ENCODE data around the gene RFESD. TPM values are rescaled to one million over a fixed set of nuclear protein-coding genes. Genes with fewer than 3 reads are reported as not detected.

Gene RFESD
- total RNA-seq, 1 donor from 2014 or later = 4.4 TPM

DNA sequence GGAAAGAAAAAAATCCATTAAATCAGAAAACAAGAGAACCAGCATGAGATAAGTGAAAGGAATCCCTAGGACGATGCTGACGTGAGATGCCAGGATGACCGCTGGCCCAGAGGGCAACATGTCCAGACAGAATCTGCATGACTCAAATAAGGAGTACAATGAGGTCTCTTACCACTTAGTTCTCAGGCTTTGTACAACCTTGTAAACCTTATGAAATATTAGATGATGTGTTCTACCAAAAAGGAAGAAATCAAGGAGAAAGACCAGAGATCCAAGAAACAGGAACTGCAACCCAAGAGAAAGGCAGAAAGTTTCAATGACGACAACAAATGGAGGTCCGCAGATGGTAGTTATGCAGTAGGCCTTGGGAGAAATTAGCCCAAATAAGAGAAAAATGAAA, 29.5 kb upstream of the RFESD start:
- H3K27ac ChIP-seq = no peak overlapping the region
- no peaks in the 10 kb centered on the region for H4K20me1 ChIP-seq (ENCODE audit: low read depth)
- H3K9ac ChIP-seq = no peak overlapping the region
- H3K79me2 ChIP-seq (ENCODE audit: low read depth) = no peaks in the 10 kb centered on the region
- no peaks in the 10 kb centered on the region for H3K36me3 ChIP-seq
- peaks cover 3% of the 10 kb centered on the region for H3K9me3 ChIP-seq (ENCODE audit: low read depth)
- peaks cover 2% of the 10 kb centered on the region for H3K36me3 Mint-ChIP-seq
- no peak for DNase-seq (ENCODE audit: low spot score)
- TF ChIP-seq, protein P1, sequence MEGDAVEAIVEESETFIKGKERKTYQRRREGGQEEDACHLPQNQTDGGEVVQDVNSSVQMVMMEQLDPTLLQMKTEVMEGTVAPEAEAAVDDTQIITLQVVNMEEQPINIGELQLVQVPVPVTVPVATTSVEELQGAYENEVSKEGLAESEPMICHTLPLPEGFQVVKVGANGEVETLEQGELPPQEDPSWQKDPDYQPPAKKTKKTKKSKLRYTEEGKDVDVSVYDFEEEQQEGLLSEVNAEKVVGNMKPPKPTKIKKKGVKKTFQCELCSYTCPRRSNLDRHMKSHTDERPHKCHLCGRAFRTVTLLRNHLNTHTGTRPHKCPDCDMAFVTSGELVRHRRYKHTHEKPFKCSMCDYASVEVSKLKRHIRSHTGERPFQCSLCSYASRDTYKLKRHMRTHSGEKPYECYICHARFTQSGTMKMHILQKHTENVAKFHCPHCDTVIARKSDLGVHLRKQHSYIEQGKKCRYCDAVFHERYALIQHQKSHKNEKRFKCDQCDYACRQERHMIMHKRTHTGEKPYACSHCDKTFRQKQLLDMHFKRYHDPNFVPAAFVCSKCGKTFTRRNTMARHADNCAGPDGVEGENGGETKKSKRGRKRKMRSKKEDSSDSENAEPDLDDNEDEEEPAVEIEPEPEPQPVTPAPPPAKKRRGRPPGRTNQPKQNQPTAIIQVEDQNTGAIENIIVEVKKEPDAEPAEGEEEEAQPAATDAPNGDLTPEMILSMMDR (IDR thresholded peaks at IDR 0.05) = no peak
- TF ChIP-seq EZH2 (IDR thresholded peaks at IDR 0.05) (no peak), EZH2phosphoT487 (IDR thresholded peaks at IDR 0.05) (no peak)
- peaks cover 13% of the 10 kb centered on the region for H3K4me1 ChIP-seq
- no peak overlapping the region for H3K4me3 Mint-ChIP-seq
- H3K4me3 ChIP-seq = no peak overlapping the region
- H3K27me3 ChIP-seq = peaks cover 50% of the 10 kb centered on the region
- no peak overlapping the region for H3K27ac Mint-ChIP-seq
- peaks cover 30% of the 10 kb centered on the region for H3K27me3 Mint-ChIP-seq (ENCODE audit: insufficient read depth, low read depth)
- peaks cover 9% of the 10 kb centered on the region for H3K9me3 Mint-ChIP-seq
- H3K4me1 Mint-ChIP-seq = peaks cover 12% of the 10 kb centered on the region
- no peak overlapping the region for H2AFZ ChIP-seq (replicated peaks)
- H3K4me2 ChIP-seq = no peak overlapping the region
- peaks cover 12% of the 10 kb centered on the region for H3F3A ChIP-seq (ENCODE audit: low read depth)

DNA sequence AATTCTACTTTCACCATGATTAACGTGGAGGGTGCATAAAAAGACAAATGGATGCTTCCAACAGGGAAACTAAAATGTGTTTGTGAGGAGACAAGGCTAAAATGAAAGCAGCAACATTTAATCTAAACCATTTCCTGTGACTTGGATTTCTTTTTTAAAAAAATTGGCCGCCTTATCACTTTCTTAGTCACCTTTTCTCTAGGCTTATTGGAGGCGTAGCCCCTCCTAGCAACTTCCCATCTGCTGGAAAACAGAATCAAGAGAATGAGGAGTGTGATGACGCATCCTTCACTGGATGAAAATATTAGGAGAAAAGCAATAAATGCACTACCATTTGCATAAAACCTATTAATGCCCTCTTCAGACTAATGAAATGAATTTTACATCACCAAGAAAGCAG, 27.5 kb upstream of the RFESD start:
- TF ChIP-seq EZH2 (IDR thresholded peaks at IDR 0.05) = no peak
- TF ChIP-seq EZH2phosphoT487 (IDR thresholded peaks at IDR 0.05) = no peak
- Histone ChIP-seq H3K27me3 (peaks cover 69% of the 10 kb centered on the region), H4K20me1 (ENCODE audit: low read depth) (no peaks in the 10 kb centered on the region), H3K9ac (no peak overlapping the region), H3K27ac (no peak overlapping the region), H3F3A (ENCODE audit: low read depth) (peaks cover 12% of the 10 kb centered on the region), H3K36me3 (no peaks in the 10 kb centered on the region), H3K4me3 (peak overlapping the region; percentile 51), H3K4me2 (peak overlapping the region; percentile 96), H2AFZ (replicated peaks) (no peak overlapping the region), H3K9me3 (ENCODE audit: low read depth) (no peaks in the 10 kb centered on the region), H3K4me1 (peaks cover 13% of the 10 kb centered on the region), H3K79me2 (ENCODE audit: low read depth) (no peaks in the 10 kb centered on the region)
- Mint-ChIP-seq H3K27me3 (ENCODE audit: insufficient read depth, low read depth) (peaks cover 35% of the 10 kb centered on the region), H3K27ac (no peak overlapping the region), H3K4me3 (peak overlapping the region; percentile 90), H3K4me1 (peaks cover 12% of the 10 kb centered on the region), H3K36me3 (peaks cover 2% of the 10 kb centered on the region), H3K9me3 (no peaks in the 10 kb centered on the region)
- no peak for DNase-seq (ENCODE audit: low spot score)

DNA sequence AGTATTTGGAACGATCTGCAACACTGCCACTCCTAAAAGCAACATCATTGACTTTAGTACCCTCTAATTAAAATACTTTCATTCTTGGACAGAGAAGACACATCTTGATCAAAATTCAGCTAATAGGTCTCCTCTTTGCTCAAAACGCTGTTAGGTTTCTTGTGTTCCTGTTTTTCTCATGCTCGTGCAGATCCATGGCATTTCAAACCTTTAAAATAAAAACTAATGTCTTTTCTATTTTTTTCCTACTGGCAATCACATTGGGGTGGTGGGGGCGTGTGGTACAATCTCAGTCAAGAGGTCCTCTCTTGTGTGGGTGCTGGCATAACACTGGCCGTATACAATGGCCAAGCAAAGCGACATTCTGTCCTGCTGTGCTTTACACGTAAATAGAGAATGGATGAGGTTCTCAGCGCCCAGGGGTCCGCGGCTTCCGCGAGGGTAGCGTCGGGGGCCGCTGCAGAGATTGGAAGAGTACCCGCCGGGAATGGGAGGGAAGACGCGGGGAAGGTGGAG, 27.0 kb upstream of the RFESD start:
- H3K9me3 Mint-ChIP-seq = no peaks in the 10 kb centered on the region
- Histone ChIP-seq H3K9ac (no peak overlapping the region), H3K27me3 (peaks cover 69% of the 10 kb centered on the region), H3K9me3 (ENCODE audit: low read depth) (no peaks in the 10 kb centered on the region), H3K4me1 (peaks cover 13% of the 10 kb centered on the region), H3K4me2 (peak overlapping the region; percentile 96), H3K4me3 (peak overlapping the region; percentile 51), H3K79me2 (ENCODE audit: low read depth) (no peaks in the 10 kb centered on the region), H3F3A (ENCODE audit: low read depth) (peaks cover 12% of the 10 kb centered on the region), H3K36me3 (no peaks in the 10 kb centered on the region), H3K27ac (no peak overlapping the region), H4K20me1 (ENCODE audit: low read depth) (no peaks in the 10 kb centered on the region), H2AFZ (replicated peaks) (peak overlapping the region; percentile 99)
- no peak overlapping the region for H3K27ac Mint-ChIP-seq
- peaks cover 12% of the 10 kb centered on the region for H3K4me1 Mint-ChIP-seq
- DNase-seq (ENCODE audit: low spot score) = peak; percentile 38
- H3K27me3 Mint-ChIP-seq (ENCODE audit: insufficient read depth, low read depth) = peaks cover 35% of the 10 kb centered on the region
- peaks cover 2% of the 10 kb centered on the region for H3K36me3 Mint-ChIP-seq
- peak overlapping the region; percentile 90 for H3K4me3 Mint-ChIP-seq
- TF ChIP-seq EZH2 (IDR thresholded peaks at IDR 0.05) = peak; percentile 65
- TF ChIP-seq, protein P1 (IDR thresholded peaks at IDR 0.05) = no peak

DNA sequence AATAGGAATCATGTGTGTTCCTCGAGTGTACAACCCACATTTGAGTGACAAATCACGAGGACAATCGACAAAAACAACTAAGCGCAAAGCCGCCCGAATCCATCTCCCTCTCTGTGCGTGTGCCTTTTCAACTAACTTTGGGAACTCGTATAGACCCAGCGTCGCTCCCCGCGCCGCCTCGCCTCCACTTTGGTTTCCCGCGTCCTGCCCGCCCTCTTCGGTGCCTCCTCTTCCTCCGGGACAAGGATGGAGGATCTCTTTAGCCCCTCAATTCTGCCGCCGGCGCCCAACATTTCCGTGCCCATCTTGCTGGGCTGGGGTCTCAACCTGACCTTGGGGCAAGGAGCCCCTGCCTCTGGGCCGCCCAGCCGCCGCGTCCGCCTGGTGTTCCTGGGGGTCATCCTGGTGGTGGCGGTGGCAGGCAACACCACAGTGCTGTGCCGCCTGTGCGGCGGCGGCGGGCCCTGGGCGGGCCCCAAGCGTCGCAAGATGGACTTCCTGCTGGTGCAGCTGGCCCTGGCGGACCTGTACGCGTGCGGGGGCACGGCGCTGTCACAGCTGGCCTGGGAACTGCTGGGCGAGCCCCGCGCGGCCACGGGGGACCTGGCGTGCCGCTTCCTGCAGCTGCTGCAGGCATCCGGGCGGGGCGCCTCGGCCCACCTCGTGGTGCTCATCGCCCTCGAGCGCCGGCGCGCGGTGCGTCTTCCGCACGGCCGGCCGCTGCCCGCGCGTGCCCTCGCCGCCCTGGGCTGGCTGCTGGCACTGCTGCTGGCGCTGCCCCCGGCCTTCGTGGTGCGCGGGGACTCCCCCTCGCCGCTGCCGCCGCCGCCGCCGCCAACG, 26.3 kb upstream of the RFESD start, which contains the start of gene GPR150:
Gene GPR150, plus strand, starts transcription at position 58 of the 840 bp plus-strand sequence. Its CDS starts 189 bp downstream, at position 247.
- H3K4me3 ChIP-seq = peak within 1 kb of the TSS; percentile 51
- TF ChIP-seq EZH2phosphoT487 (IDR thresholded peaks at IDR 0.05) (peak; percentile 78), EZH2 (IDR thresholded peaks at IDR 0.05) (peak; percentile 95)
- TF ChIP-seq, protein P1 (IDR thresholded peaks at IDR 0.05) = no peak
- no peaks in the 10 kb centered on the region for H3K9me3 Mint-ChIP-seq
- H3F3A ChIP-seq (ENCODE audit: low read depth) = peaks cover 12% of the 10 kb centered on the region
- no peak within 1 kb of the TSS for H3K27ac Mint-ChIP-seq
- H3K79me2 ChIP-seq (ENCODE audit: low read depth) = no peaks in the 10 kb centered on the region
- peak; percentile 76 for DNase-seq (ENCODE audit: low spot score)
- H4K20me1 ChIP-seq (ENCODE audit: low read depth) = no peaks in the 10 kb centered on the region
- peaks cover 13% of the 10 kb centered on the region for H3K4me1 ChIP-seq
- H3K9ac ChIP-seq = no peak within 1 kb of the TSS
- H3K27me3 ChIP-seq = peaks cover 69% of the 10 kb centered on the region
- no peaks in the 10 kb centered on the region for H3K36me3 ChIP-seq
- H3K27ac ChIP-seq = no peak within 1 kb of the TSS
- no peaks in the 10 kb centered on the region for H3K36me3 Mint-ChIP-seq
- peaks cover 35% of the 10 kb centered on the region for H3K27me3 Mint-ChIP-seq (ENCODE audit: insufficient read depth, low read depth)
- peak within 1 kb of the TSS; percentile 90 for H3K4me3 Mint-ChIP-seq
- H3K4me2 ChIP-seq = peak within 1 kb of the TSS; percentile 96
- peaks cover 12% of the 10 kb centered on the region for H3K4me1 Mint-ChIP-seq
- no peaks in the 10 kb centered on the region for H3K9me3 ChIP-seq (ENCODE audit: low read depth)
- H2AFZ ChIP-seq (replicated peaks) = peak within 1 kb of the TSS; percentile 99

Measured in neural progenitor cell (in vitro differentiated cells).